ENCODE measurements around the gene ZNF600. TPM values are rescaled to one million over a fixed set of nuclear protein-coding genes. Genes with fewer than 3 reads are reported as not detected.
A peak's percentile ranks its signal among the peaks of the same experiment; 100 is the strongest.
"Not testable (repeated sequence)": the region's sequence is repeated elsewhere in the genome, so short reads cannot be mapped to it uniquely, and the experiment has no call there.

ZNF600 gene
- total RNA-seq, 1 donor from 2014 or later = 6.6 TPM

DNA sequence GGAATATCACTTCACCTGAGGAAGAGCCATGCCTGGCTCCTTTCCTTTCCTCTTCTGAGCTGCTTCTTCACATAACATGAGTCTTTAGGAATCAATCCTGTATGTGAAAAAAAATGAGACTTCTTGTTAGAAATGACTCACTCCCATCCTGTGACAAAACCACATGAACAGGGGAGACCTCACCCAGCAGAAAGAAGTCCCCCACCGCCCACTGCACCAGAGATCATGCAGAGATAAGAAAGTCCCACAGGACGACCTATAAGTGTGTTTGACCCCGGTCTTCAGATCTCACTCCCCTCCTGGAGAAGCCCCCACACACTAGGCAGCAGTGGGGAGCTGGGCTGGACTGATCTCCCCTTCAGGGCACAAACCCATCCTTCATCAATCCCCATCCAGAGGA is 7.8 kb downstream of the ZNF600 start:
- TF ChIP-seq, protein P1, sequence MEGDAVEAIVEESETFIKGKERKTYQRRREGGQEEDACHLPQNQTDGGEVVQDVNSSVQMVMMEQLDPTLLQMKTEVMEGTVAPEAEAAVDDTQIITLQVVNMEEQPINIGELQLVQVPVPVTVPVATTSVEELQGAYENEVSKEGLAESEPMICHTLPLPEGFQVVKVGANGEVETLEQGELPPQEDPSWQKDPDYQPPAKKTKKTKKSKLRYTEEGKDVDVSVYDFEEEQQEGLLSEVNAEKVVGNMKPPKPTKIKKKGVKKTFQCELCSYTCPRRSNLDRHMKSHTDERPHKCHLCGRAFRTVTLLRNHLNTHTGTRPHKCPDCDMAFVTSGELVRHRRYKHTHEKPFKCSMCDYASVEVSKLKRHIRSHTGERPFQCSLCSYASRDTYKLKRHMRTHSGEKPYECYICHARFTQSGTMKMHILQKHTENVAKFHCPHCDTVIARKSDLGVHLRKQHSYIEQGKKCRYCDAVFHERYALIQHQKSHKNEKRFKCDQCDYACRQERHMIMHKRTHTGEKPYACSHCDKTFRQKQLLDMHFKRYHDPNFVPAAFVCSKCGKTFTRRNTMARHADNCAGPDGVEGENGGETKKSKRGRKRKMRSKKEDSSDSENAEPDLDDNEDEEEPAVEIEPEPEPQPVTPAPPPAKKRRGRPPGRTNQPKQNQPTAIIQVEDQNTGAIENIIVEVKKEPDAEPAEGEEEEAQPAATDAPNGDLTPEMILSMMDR (IDR thresholded peaks at IDR 0.05; ENCODE audit: unreplicated experiment) = no peak
- H3K4me1 Mint-ChIP-seq (ENCODE audit: unreplicated experiment) = peaks cover 8% of the 10 kb centered on the region
- H3K9me3 Mint-ChIP-seq (ENCODE audit: unreplicated experiment) = no peaks in the 10 kb centered on the region
- no peaks in the 10 kb centered on the region for H3K36me3 Mint-ChIP-seq (ENCODE audit: low read depth, unreplicated experiment)
- H3K27ac Mint-ChIP-seq (ENCODE audit: unreplicated experiment) = no peak overlapping the region
- H3K27me3 Mint-ChIP-seq (ENCODE audit: unreplicated experiment) = no peaks in the 10 kb centered on the region
- DNase-seq (ENCODE audit: low spot score) = no peak
- no peak overlapping the region for H3K4me3 Mint-ChIP-seq (ENCODE audit: unreplicated experiment)

DNA sequence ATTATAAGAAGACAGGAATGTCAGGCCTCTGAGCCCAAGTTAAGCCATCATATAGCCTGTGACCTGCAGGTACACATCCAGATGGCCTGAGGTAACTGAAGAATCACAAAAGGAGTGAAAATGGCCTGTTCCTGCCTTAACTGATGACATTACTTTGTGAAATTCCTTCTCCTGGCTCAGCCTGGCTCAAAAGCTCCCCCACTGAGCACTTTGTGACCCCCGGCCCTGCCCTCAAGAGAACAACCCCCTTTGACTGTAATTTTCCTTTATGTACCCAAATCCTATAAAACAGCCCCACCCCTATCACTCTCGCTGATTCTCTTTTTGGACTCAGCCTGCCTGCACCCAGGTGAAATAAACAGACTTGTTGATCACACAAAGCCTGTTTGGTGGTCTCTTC is 30.1 kb downstream of the ZNF600 start:
- H3K4me3 Mint-ChIP-seq (ENCODE audit: unreplicated experiment); H3K27me3 Mint-ChIP-seq (ENCODE audit: unreplicated experiment); H3K4me1 Mint-ChIP-seq (ENCODE audit: unreplicated experiment); DNase-seq (ENCODE audit: low spot score); H3K27ac Mint-ChIP-seq (ENCODE audit: unreplicated experiment): not testable (repeated sequence)
- H3K9me3 Mint-ChIP-seq (ENCODE audit: unreplicated experiment) = peaks cover 13% of the 10 kb centered on the region
- H3K36me3 Mint-ChIP-seq (ENCODE audit: low read depth, unreplicated experiment) = peaks cover 13% of the 10 kb centered on the region

- Mint-ChIP-seq H3K36me3 (ENCODE audit: low read depth, unreplicated experiment) (peaks cover 5% of the 10 kb centered on the region), H3K4me3 (ENCODE audit: unreplicated experiment) (no peak overlapping the region), H3K9me3 (ENCODE audit: unreplicated experiment) (peaks cover 6% of the 10 kb centered on the region), H3K27ac (ENCODE audit: unreplicated experiment) (no peak overlapping the region), H3K4me1 (ENCODE audit: unreplicated experiment) (peaks cover 21% of the 10 kb centered on the region), H3K27me3 (ENCODE audit: unreplicated experiment) (no peaks in the 10 kb centered on the region)
- DNase-seq (ENCODE audit: low spot score) = no peak
- TF ChIP-seq, protein P1 (IDR thresholded peaks at IDR 0.05; ENCODE audit: unreplicated experiment) = no peak
Observed at GRCh38 chr19:52749780-52750179, 36.8 kb downstream of the ZNF600 start.

GRCh38 chr19:52748336-52748950 is 38.1 kb downstream of the ZNF600 start:
- DNase-seq (ENCODE audit: low spot score) = peak; percentile 7
- no peak overlapping the region for H3K27ac Mint-ChIP-seq (ENCODE audit: unreplicated experiment)
- TF ChIP-seq, protein P1 (IDR thresholded peaks at IDR 0.05; ENCODE audit: unreplicated experiment) = peak; percentile 37
- no peak overlapping the region for H3K4me3 Mint-ChIP-seq (ENCODE audit: unreplicated experiment)
- H3K27me3 Mint-ChIP-seq (ENCODE audit: unreplicated experiment) = no peaks in the 10 kb centered on the region
- peaks cover 16% of the 10 kb centered on the region for H3K4me1 Mint-ChIP-seq (ENCODE audit: unreplicated experiment)
- H3K9me3 Mint-ChIP-seq (ENCODE audit: unreplicated experiment) = no peaks in the 10 kb centered on the region
- H3K36me3 Mint-ChIP-seq (ENCODE audit: low read depth, unreplicated experiment) = peaks cover 4% of the 10 kb centered on the region

DNA sequence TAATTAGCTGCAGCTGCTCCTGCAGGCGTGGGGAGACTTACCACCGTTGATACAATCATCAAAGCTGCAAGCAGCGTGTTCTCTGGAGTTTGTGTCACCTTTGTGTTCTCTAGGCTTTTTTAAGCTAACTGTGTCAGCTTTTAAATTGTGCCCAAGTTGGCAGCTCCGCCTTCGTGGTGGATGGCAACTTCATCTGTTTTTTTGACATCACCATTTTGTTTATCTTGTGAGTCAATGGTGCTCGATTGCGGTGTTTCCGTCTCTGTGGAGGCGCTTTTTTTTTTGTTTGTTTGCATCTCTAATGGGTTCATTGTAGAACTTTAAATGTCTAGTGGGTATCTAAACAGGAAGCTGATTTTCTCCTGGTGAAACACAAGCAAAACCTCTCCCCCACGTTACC is 40.7 kb downstream of the ZNF600 start:
- H3K27me3 Mint-ChIP-seq (ENCODE audit: unreplicated experiment); H3K4me3 Mint-ChIP-seq (ENCODE audit: unreplicated experiment); H3K27ac Mint-ChIP-seq (ENCODE audit: unreplicated experiment); H3K9me3 Mint-ChIP-seq (ENCODE audit: unreplicated experiment); H3K36me3 Mint-ChIP-seq (ENCODE audit: low read depth, unreplicated experiment); DNase-seq (ENCODE audit: low spot score): not testable (repeated sequence)
- peaks cover 26% of the 10 kb centered on the region for H3K4me1 Mint-ChIP-seq (ENCODE audit: unreplicated experiment)

- DNase-seq (ENCODE audit: low spot score) = no peak
- Mint-ChIP-seq H3K9me3 (ENCODE audit: unreplicated experiment) (no peaks in the 10 kb centered on the region), H3K4me1 (ENCODE audit: unreplicated experiment) (peaks cover 16% of the 10 kb centered on the region), H3K36me3 (ENCODE audit: low read depth, unreplicated experiment) (peaks cover 4% of the 10 kb centered on the region), H3K4me3 (ENCODE audit: unreplicated experiment) (no peak overlapping the region), H3K27ac (ENCODE audit: unreplicated experiment) (no peak overlapping the region), H3K27me3 (ENCODE audit: unreplicated experiment) (no peaks in the 10 kb centered on the region)
- TF ChIP-seq, protein P1 (IDR thresholded peaks at IDR 0.05; ENCODE audit: unreplicated experiment) = no peak
Observed at GRCh38 chr19:52743091-52743490, 43.5 kb downstream of the ZNF600 start.

Measured in endothelial cell (in vitro differentiated cells).